HG03280 (cell line): Measurements from ENCODE around the gene FAM131C.

Experiments
- ATAC-seq: cut with Tn5 transposase; IDR thresholded peaks from one replicate; pipeline ENCODE4 v1.9.1; 2021; ENCODE audit warnings: mild to moderate bottlenecking, moderate library complexity; ENCODE audit not compliant: unreplicated experiment

FAM131C gene

DNA sequence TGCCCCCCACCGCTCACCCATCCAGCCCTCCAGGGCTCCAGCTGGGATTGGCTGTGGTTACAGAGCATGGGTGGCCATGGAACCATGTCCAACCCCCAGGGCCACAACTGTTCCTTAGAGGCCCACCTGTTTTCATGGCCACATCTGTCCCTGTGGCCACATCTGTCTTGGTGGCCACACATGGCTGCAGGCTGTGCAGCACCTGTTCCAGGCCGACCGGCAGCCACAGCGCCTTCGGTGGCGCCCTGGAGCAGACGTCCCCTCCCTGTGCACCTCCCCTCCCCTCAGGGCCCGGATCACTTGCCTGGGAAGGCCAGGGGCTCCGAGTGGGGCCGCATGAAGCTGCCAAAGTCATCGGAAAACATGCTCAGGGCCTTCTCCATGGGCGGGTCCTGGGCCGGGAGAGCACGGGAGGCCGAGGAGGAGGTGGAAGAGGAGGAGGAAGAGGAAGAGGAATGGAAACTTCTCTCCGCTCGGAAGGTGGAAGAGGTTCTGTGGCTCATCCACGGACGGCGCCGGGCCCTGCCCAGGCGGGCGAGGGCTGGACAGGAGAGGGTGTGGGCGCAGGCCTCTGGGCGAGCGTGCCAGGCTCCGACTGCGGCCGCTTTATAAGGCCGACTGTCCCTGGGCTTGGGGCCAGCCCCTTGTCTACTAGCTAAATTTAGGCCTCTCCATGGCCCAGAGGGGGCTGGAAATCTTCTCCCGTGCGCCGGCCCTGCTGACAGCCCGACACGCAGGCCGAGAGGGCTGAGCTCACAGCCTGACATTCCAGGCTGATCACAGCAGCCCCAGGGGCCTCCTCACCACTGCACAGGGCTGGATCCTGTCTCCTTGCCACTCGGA, 55.8 kb downstream of the FAM131C start, which contains the start of gene HSPB7:
TSS of gene HSPB7 (minus strand) at position 583 of the 843 bp plus-strand sequence. CDS start at position 503, 80 bp downstream.
- ATAC-seq, result no peak

DNA sequence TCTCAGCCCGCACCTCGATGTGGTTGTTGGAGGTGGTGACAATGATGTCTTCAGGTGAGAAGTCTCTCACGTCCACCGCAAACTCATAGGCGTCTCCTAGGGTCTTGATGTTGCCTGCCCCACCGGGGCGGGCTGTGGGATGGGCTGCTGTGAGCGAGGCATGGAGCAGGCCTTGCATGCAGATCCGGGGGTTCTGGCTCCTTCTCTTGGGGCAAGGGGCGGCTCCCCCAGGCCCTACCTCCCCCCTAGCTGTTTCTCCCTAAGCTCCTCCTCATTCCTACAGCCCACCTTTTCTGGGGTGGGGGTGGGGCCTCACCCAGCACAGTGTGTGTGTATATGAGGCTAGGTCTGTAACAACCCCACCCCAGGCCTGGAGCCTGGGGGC, 56.4 kb downstream of the FAM131C start:
- no peak for ATAC-seq

DNA sequence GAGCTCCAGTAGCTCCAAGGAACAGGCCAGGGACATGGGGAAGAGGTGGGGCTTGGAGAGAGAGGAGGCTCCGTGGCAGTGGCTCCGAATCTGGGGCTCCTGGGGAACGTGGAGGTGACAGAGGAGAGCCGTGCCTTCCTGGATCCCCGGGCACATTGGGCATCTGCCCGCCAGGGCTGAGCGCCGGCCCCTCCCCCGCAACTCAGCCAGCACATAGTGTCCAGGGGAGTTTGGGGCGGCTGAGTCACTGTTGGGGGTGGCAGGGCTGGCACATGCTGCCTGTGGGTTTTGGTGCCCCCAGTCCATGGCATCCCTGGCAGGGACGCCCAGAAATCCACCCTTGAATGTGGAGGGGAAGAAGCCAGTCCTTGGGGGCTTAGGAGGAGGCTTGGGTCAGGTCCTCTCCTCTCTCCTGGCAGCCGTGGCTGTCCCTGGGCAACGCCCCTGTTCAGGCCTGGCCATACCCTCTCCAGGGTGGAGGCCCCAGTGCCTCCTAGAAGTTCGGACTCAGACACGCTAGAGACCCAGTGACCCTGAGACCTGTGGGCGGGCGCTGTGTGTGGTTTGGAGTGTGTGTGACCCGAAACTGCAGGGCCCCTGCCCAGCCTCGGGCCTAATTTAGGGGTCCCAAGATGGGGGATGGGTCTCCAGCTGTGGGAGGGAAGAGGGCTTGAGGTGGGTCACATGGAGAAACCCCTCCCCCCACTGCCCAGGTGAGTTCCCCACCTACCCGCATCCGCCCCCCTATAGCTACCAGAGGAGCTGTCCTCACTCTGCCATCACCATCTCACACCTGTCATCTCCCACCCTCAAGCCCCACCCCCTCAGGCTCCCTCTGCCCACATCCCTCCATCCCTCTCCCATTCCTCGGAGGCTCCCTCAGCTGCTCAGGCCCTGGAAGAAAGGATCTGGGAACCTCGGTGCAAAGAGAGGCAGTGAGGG, 57.2 kb downstream of the FAM131C start:
- no peak for ATAC-seq

DNA sequence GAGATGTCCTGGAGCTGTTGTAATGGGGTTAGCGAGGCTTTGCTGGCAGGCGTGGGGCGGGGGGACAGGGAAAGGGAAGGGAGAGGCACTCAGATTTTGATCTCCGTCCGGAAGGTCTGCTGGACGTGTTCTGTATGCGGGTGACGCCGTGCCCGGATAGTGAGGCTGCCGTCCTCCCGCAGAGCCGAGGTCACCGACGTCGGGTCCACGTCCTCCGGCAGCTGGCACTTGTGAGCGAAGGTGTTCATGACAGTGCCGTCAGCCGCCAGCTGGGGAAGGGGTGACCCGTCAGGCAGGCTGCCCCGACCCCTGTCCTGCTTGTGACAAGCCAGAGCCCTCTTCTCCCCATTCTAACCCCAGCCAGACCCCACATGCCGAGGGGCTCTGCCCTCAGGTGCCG, 58.0 kb downstream of the FAM131C start:
- ATAC-seq, result no peak

DNA sequence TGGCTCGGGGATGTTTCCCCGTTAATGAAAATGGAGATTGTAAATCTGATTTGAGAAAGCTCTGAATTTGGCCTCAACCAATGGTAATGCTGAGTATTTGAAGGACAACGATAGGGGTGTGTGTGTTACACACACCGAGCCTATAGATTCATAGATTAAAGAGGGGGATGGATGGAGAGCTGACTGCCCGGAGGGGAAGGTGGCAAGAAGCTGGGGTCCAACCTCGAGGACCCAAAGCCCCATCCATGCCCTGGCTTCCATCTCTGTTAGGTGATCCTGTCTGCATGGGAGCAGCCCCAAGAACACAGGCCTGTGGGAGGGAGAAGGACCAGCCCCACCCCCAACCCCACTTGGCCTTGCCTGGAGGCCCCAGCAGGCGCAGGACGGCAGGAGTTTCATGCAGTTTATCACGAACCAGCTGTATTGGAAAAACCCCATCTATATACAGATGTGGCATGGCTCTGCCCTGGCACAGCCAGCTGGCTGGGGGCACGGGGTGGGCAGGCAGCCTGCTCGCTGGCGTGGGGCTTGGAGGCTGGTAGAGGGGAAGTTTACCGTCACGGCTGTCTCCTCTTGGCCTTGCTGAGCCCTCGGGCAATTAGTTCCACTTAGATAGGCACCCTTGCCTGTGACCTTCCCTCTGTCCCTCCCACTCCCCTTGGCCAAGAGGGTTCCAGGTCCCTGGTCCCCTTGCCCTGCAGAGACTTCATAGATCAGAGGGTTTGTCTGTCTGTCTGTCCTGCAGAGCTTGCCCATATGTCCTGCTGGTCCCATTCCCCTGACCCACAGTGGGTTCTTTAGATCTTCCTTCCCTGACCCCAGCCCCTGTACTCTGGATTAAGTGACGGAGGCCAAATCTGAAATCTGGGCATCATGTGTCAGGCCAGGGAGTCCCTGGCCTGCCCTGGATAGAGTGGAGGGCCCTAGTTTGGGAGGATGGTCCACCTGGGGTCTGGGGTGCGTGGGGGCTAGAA, 58.7 kb downstream of the FAM131C start:
- no peak for ATAC-seq

DNA sequence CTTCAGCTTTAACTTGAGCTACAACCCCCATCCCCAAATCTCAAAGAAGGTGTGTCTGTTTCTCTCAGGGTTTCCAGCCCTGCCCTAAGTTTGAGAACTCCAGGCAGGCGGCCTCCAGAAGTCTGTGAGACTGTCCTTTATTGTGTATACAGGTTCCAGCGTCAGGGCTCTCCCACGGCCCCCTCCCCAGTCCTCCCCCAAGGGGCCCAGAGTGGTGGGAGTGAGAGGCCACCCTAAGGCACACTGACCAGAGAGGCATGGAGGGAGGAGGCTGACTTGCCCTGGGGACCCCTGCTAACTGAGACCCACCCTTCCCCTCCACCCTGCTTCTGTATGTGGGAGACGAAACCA, 59.6 kb downstream of the FAM131C start:
- ATAC-seq, result no peak

DNA sequence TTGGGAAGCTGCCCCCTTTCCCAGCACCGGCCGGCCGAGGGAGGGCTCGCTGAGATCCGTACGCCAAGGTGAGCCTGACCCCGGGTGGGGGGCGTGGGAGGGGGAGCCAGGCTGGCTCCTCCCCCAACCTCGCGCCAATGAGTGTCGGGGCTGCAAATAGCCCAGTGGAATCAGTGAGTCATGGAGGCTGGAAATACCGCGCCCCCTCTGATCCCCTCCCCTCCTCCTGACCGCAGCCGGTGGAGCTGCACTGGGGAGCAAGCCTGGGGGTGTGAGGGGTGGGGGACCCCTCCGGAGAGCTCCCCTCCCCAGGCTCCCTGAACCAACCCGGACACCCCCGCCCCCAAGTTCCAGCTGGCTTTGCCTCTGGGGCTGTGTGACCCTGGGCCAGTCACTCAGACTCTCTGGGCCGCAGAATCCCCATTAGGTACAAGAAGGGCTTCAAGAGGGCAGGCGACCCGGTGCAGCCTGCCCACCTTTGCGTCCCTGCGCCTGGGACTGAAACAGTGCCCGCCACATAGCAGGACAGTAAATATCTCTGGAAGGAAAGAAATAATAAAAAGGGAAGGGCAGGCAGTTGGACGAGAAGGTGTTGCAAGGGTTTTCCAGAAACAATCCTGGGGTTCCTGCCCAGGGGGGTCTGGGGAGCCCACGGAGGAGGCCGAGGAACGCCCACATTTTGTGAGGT, 60.1 kb downstream of the FAM131C start:
- ATAC-seq, result no peak

DNA sequence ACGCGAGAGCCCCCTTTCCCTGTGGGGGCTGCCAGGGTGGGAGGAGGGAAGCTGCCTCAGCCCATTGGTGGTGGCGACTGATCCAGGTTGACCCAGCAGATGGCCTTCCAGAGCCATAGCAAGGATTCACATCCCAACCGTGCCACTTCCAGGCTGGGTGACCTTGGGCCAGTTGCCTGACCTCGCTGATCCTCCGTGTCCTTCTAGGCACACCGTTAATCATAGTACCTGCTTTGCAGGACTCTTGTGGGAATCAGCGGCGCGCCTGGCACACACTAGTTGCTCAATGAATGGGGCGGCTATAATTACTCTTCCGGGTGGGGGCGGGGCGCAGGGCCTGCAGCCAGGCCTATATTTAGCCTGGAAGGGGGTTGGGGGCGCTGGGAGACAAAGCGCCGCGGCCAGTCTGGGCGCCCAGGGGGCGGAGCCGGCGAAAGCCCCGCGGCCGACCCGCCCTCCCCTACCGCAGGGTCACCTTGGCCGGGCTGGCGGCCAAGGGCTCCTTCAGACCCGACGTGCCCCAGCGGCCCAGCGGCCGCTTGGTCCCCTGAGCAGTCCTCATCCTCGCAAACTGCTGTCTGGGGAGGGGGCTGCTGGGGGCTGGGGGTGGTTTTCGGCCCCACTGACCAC, 60.7 kb downstream of the FAM131C start:
- ATAC-seq, result no peak

DNA sequence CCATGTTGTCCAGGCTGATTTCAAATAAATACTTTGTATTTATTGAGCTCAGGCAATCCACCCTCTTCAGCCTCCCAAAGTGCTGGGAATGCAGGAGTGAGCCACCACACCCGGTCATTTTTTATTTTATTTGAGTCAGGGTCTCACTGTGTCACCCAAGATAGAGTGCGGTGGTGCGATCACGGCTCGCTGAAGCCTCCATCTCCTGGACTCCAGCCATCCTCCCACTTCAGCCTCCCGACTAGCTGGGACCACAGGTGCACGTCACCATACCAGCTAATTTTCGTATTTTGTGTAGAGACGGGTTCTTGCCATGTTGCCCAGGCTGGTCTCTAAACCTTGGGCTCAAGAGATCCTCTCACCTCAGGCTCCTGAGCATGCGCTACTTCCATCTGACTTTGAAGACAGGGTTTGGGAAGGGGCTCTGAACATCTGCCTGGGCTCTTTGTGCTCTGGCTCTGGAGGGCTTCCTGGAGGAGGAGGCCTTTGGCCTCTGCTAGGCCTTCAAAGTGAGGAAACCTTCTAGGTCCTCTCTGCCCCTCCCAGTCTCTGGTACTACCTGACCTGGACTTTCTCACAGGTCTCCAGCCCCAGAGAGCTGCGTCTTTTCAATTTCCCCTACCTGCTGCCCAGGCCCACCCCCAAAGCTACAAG, 61.4 kb downstream of the FAM131C start:
- ATAC-seq, result no peak

DNA sequence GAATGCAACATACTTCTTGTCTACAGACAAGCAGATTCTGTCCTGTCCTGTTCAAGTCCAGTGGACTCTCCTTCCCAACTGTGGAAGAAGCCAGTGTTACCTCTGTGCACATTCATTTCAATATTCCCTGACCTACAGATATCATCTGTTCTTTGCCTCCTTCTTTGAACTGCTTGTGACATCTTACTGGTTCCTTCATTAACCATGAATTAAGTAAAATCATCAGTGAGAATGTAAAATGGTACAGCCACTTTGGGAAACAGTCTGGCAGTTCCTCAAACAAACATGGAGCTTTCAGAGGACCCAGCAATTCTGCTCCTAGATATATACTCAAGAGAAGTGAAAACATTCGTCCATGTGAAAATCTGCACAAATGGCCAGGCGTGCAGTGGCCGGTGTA, 62.6 kb downstream of the FAM131C start:
- no peak for ATAC-seq

DNA sequence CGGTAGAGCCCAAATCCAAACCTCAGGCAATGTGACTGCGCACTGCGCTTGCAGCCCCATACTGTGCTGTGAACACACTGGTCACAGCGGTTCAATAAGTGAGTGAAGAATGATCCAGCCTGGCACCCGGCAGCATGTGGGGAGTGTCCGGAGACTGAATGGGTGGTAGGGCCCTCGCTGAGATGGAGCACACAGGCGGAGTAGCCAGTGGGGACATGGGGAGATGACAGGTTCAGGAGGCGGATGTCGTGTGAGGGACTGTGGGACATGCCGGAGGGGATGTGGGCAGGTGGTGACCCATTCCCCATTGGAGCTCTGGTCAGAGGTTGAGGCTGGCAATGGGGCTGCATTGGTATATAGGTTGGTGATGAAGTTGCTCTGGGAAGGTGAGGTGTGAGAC, 63.8 kb downstream of the FAM131C start:
- no peak for ATAC-seq

DNA sequence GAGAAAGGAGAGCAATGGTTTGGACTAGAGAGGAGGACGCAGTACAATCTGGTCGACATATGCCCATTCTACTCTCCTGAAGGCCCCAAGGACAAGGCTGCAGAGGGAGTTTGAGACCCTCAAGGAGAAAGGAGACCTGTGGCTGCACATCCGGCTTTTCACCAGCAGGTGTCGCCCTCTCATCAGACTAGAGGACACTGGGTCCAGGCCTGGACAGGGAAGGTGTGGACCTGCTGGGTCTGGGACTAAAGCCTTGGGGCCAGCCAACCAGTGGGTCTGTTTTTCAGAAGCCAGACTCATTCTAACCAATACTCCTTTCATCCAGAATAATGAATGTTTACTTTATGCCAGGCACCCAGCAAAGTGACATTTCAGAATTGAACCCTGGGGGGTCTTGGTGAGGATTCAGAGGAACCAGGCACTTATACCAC, 64.4 kb downstream of the FAM131C start:
- ATAC-seq, result no peak
